22Rv1 (cell line): ENCODE measurements around the gene TAOK2.

ENCODE experiments used
- ZFX ChIP-seq: fragments of 450-650 bp; IDR thresholded peaks from 2 replicates; pipeline ENCODE4 v1.6.1; 2017; ENCODE audit warnings: antibody characterized with exemption, borderline replicate concordance
- TF ChIP-seq, protein P1 (sequence below): fragments of 450-650 bp; IDR thresholded peaks from 2 replicates; pipeline ENCODE4 v1.5.1; 2017; ENCODE audit warnings: mild to moderate bottlenecking

DNA sequence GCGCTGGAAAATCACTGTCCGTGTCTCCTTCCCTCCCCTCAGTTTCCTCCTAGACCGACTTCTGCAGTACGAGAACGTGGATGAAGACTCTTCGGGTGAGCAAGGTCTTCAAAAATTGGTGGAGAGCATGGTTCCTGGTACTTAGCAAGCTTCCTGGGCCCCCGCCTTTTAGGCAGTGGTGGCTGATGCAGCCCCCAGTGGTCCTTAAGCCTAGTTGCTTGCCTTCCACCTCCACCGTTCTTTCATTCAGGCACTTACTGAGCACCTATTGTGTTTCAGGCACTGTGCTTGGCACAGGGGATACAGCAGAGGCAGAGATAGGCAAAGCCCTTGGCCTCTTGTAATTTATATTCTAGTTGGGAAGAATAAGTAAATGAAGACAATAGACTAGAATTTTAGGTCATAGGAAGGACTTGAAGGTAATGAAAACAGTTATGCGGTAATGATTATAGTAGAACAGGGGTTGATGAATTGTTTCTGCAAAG lies 23.1 kb downstream of the TAOK2 start:
- TF ChIP-seq, protein P1, sequence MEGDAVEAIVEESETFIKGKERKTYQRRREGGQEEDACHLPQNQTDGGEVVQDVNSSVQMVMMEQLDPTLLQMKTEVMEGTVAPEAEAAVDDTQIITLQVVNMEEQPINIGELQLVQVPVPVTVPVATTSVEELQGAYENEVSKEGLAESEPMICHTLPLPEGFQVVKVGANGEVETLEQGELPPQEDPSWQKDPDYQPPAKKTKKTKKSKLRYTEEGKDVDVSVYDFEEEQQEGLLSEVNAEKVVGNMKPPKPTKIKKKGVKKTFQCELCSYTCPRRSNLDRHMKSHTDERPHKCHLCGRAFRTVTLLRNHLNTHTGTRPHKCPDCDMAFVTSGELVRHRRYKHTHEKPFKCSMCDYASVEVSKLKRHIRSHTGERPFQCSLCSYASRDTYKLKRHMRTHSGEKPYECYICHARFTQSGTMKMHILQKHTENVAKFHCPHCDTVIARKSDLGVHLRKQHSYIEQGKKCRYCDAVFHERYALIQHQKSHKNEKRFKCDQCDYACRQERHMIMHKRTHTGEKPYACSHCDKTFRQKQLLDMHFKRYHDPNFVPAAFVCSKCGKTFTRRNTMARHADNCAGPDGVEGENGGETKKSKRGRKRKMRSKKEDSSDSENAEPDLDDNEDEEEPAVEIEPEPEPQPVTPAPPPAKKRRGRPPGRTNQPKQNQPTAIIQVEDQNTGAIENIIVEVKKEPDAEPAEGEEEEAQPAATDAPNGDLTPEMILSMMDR: no peak
- TF ChIP-seq ZFX: no peak
